ENCODE results near the gene BNIPL.

GRCh38 chr1:151065089-151065645 is 28.8 kb downstream of the BNIPL start:
- TF ChIP-seq, protein P1, sequence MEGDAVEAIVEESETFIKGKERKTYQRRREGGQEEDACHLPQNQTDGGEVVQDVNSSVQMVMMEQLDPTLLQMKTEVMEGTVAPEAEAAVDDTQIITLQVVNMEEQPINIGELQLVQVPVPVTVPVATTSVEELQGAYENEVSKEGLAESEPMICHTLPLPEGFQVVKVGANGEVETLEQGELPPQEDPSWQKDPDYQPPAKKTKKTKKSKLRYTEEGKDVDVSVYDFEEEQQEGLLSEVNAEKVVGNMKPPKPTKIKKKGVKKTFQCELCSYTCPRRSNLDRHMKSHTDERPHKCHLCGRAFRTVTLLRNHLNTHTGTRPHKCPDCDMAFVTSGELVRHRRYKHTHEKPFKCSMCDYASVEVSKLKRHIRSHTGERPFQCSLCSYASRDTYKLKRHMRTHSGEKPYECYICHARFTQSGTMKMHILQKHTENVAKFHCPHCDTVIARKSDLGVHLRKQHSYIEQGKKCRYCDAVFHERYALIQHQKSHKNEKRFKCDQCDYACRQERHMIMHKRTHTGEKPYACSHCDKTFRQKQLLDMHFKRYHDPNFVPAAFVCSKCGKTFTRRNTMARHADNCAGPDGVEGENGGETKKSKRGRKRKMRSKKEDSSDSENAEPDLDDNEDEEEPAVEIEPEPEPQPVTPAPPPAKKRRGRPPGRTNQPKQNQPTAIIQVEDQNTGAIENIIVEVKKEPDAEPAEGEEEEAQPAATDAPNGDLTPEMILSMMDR (IDR thresholded peaks at IDR 0.05), result no peak
- no peak for TF ChIP-seq POLR2A (IDR thresholded peaks at IDR 0.05)
